Ovary (tissue), 9 donors: Measurements from ENCODE around the gene ARID5A. TPM values are rescaled to one million over a fixed set of nuclear protein-coding genes. Genes with fewer than 3 reads are reported as not detected.

ENCODE experiments used
- DNase-seq, 5 donors: peaks; one replicate each; pipeline ENCODE4 v3.0.0-alpha.2; 2019 to 2020
- H3K27ac ChIP-seq, 2 donors: fragments of 200-600 bp; one replicate each; pipeline versions ENCODE4 v1.5.1 to v1.8.0; 2019 to 2022
- H3K27me3 ChIP-seq: fragments of 200-600 bp; one replicate; pipeline ENCODE4 v1.8.0; 2022
- H3K36me3 ChIP-seq: fragments of 200-600 bp; sonication (generic); one replicate; pipeline ENCODE4 v1.5.1; 2019
- H3K4me1 ChIP-seq: one replicate; pipeline ENCODE4 v1.8.1; 2013; ENCODE audit warnings: mild to moderate bottlenecking, moderate library complexity; ENCODE audit not compliant: insufficient read depth
- H3K4me3 ChIP-seq: fragments of 200-600 bp; sonication (generic); one replicate; pipeline ENCODE4 v1.5.1; 2017
- H3K9me3 ChIP-seq, 2 donors: fragments of 200-600 bp in 1 of 2; sonication (generic) in 1 of 2; one replicate each; pipeline versions ENCODE4 v1.5.1 to v1.8.1; 2013 to 2019; ENCODE audit warnings: mild to moderate bottlenecking in 1 of 2, moderate library complexity in 1 of 2
- EP300 ChIP-seq: sonication (generic); formaldehyde crosslinking; IDR thresholded peaks from one replicate; pipeline ENCODE4 v1.6.1; 2017; ENCODE audit warnings: antibody characterized with exemption
- POLR2A ChIP-seq: fragments of 450-650 bp; IDR thresholded peaks from one replicate; pipeline ENCODE4 v1.6.1; 2017; ENCODE audit warnings: antibody characterized with exemption, mild to moderate bottlenecking, moderate library complexity
- WGBS, 3 donors: extraction: QIAGEN DNeasy Blood & Tissue Kit in 1 of 3; methylation state at CpG; one replicate each; pipeline versions ENCODE4 v1.1.5 to v1.1.7; 2013 to 2017; 5-methylcytosine and 5-hydroxymethylcytosine counted together
- intact Hi-C, 4 donors: fragments of 100-400 bp; cut with DNase I; formaldehyde crosslinking; loops; one replicate each; pipeline versions ENCODE4 v1.11.0 to v1.15.1; 2022 to 2023
- polyA plus RNA-seq, 2 donors: library from polyadenylated mRNA; stranded (reverse); fragments of 200-250 nt in 1 of 2; fragments of 350-450 nt in 1 of 2; fragmentation: Illumina TruSeq in 1 of 2; extraction: RNeasy Lipid Tissue Mini Kit (QIAGEN cat#74804) in 1 of 2; gene quantifications; one replicate each; pipeline ENCODE4 v1.2.3, GENCODE V29; 2013 to 2014
- total RNA-seq, 7 donors: library from RNA; depleted of rRNA in 2 of 7; stranded (reverse); fragments of >200 nt in 2 of 7; fragmentation: NEBNext Ultra II Directional in 3 of 7; extraction: Animal tissue kit (Norgen Biotek cat#: 25700) in 3 of 7; gene quantifications; one replicate each; pipeline versions ENCODE4 v1.1.0 to v1.2.4, GENCODE V29; 2016 to 2023
- TF ChIP-seq, protein P1 (sequence below), 3 donors: fragments of 450-650 bp in 2 of 3; fragments of 200-600 bp in 1 of 3; IDR thresholded peaks; one replicate each; pipeline versions ENCODE4 v1.5.1 to v1.8.0; 2016 to 2022; ENCODE audit warnings: antibody characterized with exemption in 3 of 3, mild to moderate bottlenecking in 1 of 3
- donor health status: DM: no; HTN: no; CAD: no; lungs with moderate emphysema.
- donor health status: DM: no; HTN: no; CAD: no.
- donor health status: Bipolar disorder and iron deficiency.
- donor health status: DM: yes; HTN: yes; CAD: no.
- donor health status: DM: no; HTN: no; CAD: no.
- donor health status: DM: yes; HTN: yes; CAD: no.

ARID5A gene
- total and polyA plus RNA-seq, 9 donors: 1.5 to 46.1 (median 17.1) TPM

GRCh38 chr2:96525211-96525507 lies 11.4 kb upstream of the ARID5A start:
- Histone ChIP-seq H3K9me3 (no peaks in the 10 kb centered on the region), H3K4me1 (peaks cover 6% of the 10 kb centered on the region), H3K36me3 (no peaks in the 10 kb centered on the region), H3K27ac (no peak overlapping the region), H3K4me3 (no peak overlapping the region), H3K27me3 (no peaks in the 10 kb centered on the region)
- 81 to 90% (median 90%) methylated on average over 4 of the region's 4 CpGs for WGBS, 3 donors
- no peak for DNase-seq
- intact Hi-C loops: no loop called here
- TF ChIP-seq POLR2A (no peak), EP300 (no peak)
- TF ChIP-seq, protein P1, sequence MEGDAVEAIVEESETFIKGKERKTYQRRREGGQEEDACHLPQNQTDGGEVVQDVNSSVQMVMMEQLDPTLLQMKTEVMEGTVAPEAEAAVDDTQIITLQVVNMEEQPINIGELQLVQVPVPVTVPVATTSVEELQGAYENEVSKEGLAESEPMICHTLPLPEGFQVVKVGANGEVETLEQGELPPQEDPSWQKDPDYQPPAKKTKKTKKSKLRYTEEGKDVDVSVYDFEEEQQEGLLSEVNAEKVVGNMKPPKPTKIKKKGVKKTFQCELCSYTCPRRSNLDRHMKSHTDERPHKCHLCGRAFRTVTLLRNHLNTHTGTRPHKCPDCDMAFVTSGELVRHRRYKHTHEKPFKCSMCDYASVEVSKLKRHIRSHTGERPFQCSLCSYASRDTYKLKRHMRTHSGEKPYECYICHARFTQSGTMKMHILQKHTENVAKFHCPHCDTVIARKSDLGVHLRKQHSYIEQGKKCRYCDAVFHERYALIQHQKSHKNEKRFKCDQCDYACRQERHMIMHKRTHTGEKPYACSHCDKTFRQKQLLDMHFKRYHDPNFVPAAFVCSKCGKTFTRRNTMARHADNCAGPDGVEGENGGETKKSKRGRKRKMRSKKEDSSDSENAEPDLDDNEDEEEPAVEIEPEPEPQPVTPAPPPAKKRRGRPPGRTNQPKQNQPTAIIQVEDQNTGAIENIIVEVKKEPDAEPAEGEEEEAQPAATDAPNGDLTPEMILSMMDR (IDR thresholded peaks at IDR 0.05): no peak

DNA sequence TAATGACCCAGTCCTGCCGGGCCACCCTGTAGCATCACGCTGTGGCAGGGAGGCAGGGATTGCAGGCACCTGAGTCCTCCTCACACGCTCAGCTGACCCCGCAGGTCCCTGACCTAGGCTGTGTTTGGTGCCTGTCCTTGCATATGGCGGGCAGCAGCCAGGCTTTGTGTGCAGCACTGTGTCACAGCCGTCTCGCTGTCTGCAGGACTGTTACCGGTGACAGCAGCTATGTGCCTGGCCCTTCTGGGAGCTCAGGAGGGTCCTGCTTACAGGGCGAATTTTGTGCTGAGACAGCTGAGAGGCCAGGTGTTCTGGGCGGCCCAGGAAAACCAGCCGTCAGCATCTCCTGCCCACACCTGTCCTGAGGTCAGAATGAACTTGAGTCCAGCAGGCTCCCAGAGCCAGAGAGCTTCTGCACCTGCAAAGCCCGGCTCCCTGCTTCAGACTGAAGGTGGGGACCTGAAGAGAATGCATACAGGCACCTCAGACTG lies 10.4 kb upstream of the ARID5A start:
- Histone ChIP-seq H3K36me3 (no peaks in the 10 kb centered on the region), H3K27me3 (no peaks in the 10 kb centered on the region), H3K9me3 (no peaks in the 10 kb centered on the region), H3K27ac (no peak overlapping the region), H3K4me1 (peaks cover 6% of the 10 kb centered on the region), H3K4me3 (no peak overlapping the region)
- intact Hi-C loops: no loop called here
- TF ChIP-seq EP300: no peak
- TF ChIP-seq POLR2A: no peak
- TF ChIP-seq, protein P1 (IDR thresholded peaks at IDR 0.05): no peak
- DNase-seq: no peak
- 96 to 98% (median 96%) methylated on average over 8 to 12 of the region's 12 CpGs for WGBS, 3 donors

GRCh38 chr2:96526615-96527285 lies 9.8 kb upstream of the ARID5A start:
- H3K4me3 ChIP-seq: peak overlapping the region; percentile 68
- H3K27me3 ChIP-seq: no peaks in the 10 kb centered on the region
- 80 to 84% (median 81%) methylated on average over 29 of the region's 29 CpGs for WGBS, 3 donors
- H3K36me3 ChIP-seq: no peaks in the 10 kb centered on the region
- TF ChIP-seq, protein P1 (IDR thresholded peaks at IDR 0.05): no peak
- TF ChIP-seq EP300 (peak; percentile 10), POLR2A (no peak)
- DNase-seq: peak in 1 of 5 donors; percentile 38
- no peaks in the 10 kb centered on the region for H3K9me3 ChIP-seq
- peak overlapping the region; percentile 82 to 92 for H3K27ac ChIP-seq
- H3K4me1 ChIP-seq: peaks cover 8% of the 10 kb centered on the region
- intact Hi-C loops: no loop called here

GRCh38 chr2:96527286-96528005 lies 9.1 kb upstream of the ARID5A start:
- H3K9me3 ChIP-seq: no peaks in the 10 kb centered on the region
- H3K36me3 ChIP-seq: no peaks in the 10 kb centered on the region
- no peaks in the 10 kb centered on the region for H3K27me3 ChIP-seq
- H3K4me3 ChIP-seq: peak overlapping the region; percentile 68
- H3K4me1 ChIP-seq: peaks cover 9% of the 10 kb centered on the region
- DNase-seq: peak; percentile 59 to 76 (median 73)
- intact Hi-C loops: no loop called here
- H3K27ac ChIP-seq: peak overlapping the region; percentile 82 to 92
- TF ChIP-seq POLR2A (no peak), EP300 (no peak)
- TF ChIP-seq, protein P1 (IDR thresholded peaks at IDR 0.05): no peak
- WGBS, 3 donors: 1 to 2% (median 2%) methylated on average over 51 of the region's 51 CpGs
